ENCODE results near the gene DLG2. TPM values are rescaled to one million over a fixed set of nuclear protein-coding genes. Genes with fewer than 3 reads are reported as not detected.

Gene DLG2
- total RNA-seq, 1 experiment from 2014 or later = 17.5 TPM

- ATAC-seq (no peak), DNase-seq (ENCODE audit: low spot score) (no peak)
- TF ChIP-seq ZBTB21 (CRISPR knock-in tag; IDR thresholded peaks at IDR 0.05; ENCODE audit: borderline replicate concordance) (no peak), MAX (CRISPR knock-in tag; IDR thresholded peaks at IDR 0.05) (no peak), ZNF138 (CRISPR knock-in tag; conservative IDR thresholded peaks at IDR 0.05) (no peak), CDX4 (CRISPR knock-in tag; IDR thresholded peaks at IDR 0.05; ENCODE audit: borderline replicate concordance) (no peak), ESRRA (CRISPR knock-in tag; IDR thresholded peaks at IDR 0.05; ENCODE audit: borderline replicate concordance) (no peak), TEAD4 (CRISPR knock-in tag; IDR thresholded peaks at IDR 0.05) (no peak), RORB (CRISPR knock-in tag; IDR thresholded peaks at IDR 0.05) (no peak), KAT7 (CRISPR knock-in tag; IDR thresholded peaks at IDR 0.05; ENCODE audit: borderline replicate concordance) (no peak)
- peaks cover 20% of the 10 kb centered on the region for H3K4me1 Mint-ChIP-seq
- H3K27me3 Mint-ChIP-seq (ENCODE audit: low read depth) = no peaks in the 10 kb centered on the region
- POLR2A ChIA-PET = no interaction called here
- CTCF ChIA-PET = no interaction called here
- H3K4me3 Mint-ChIP-seq = no peak overlapping the region
- H3K9me3 Mint-ChIP-seq = no peaks in the 10 kb centered on the region
- H3K36me3 Mint-ChIP-seq = no peaks in the 10 kb centered on the region
- H3K27ac Mint-ChIP-seq = no peak overlapping the region
Measured at GRCh38 chr11:83642500-83642899, 1984.6 kb downstream of the DLG2 start.

- H3K27ac Mint-ChIP-seq = peak overlapping the region; percentile 51; the same call in 1 of the 2 replicates
- H3K4me3 Mint-ChIP-seq = no peak overlapping the region
- ChIA-PET POLR2A (no interaction called here), CTCF (no interaction called here)
- H3K9me3 Mint-ChIP-seq = no peaks in the 10 kb centered on the region
- DNase-seq (ENCODE audit: low spot score) = peak; percentile 13
- TF ChIP-seq NFYB (CRISPR knock-in tag; conservative IDR thresholded peaks at IDR 0.05; ENCODE audit: low read depth) (no peak), GRHL2 (CRISPR knock-in tag; IDR thresholded peaks at IDR 0.05; ENCODE audit: insufficient replicate concordance, severe bottlenecking) (no peak), JAZF1 (CRISPR knock-in tag; IDR thresholded peaks at IDR 0.05) (no peak), E2F1 (CRISPR knock-in tag; IDR thresholded peaks at IDR 0.05) (no peak)
- H3K27me3 Mint-ChIP-seq (ENCODE audit: low read depth) = no peaks in the 10 kb centered on the region
- peaks cover 20% of the 10 kb centered on the region for H3K4me1 Mint-ChIP-seq
- peak; percentile 65 for ATAC-seq
- H3K36me3 Mint-ChIP-seq = no peaks in the 10 kb centered on the region
Measured at GRCh38 chr11:83641511-83641910, 1985.6 kb downstream of the DLG2 start.

GRCh38 chr11:83639995-83640758, 1987.0 kb downstream of the DLG2 start:
- peaks cover 20% of the 10 kb centered on the region for H3K4me1 Mint-ChIP-seq
- H3K36me3 Mint-ChIP-seq = no peaks in the 10 kb centered on the region
- H3K27me3 Mint-ChIP-seq (ENCODE audit: low read depth) = no peaks in the 10 kb centered on the region
- TF ChIP-seq NR2C2 (CRISPR knock-in tag; IDR thresholded peaks at IDR 0.05) (no peak), GRHL2 (CRISPR knock-in tag; IDR thresholded peaks at IDR 0.05; ENCODE audit: insufficient replicate concordance, severe bottlenecking) (no peak), MXD4 (CRISPR knock-in tag; IDR thresholded peaks at IDR 0.05; ENCODE audit: borderline replicate concordance) (no peak), JAZF1 (CRISPR knock-in tag; IDR thresholded peaks at IDR 0.05) (no peak), ELF4 (CRISPR knock-in tag; IDR thresholded peaks at IDR 0.05; ENCODE audit: low read depth) (no peak), MYBL2 (CRISPR knock-in tag; IDR thresholded peaks at IDR 0.05) (no peak), AR (CRISPR knock-in tag; IDR thresholded peaks at IDR 0.05) (no peak), FOXP1 (CRISPR knock-in tag; IDR thresholded peaks at IDR 0.05; ENCODE audit: borderline replicate concordance) (no peak), ZBTB21 (CRISPR knock-in tag; IDR thresholded peaks at IDR 0.05; ENCODE audit: borderline replicate concordance) (no peak), ZNF219 (CRISPR knock-in tag; IDR thresholded peaks at IDR 0.05; ENCODE audit: borderline replicate concordance) (no peak), RELA (CRISPR knock-in tag; IDR thresholded peaks at IDR 0.05; ENCODE audit: borderline replicate concordance) (no peak), E2F5 (CRISPR knock-in tag; IDR thresholded peaks at IDR 0.05) (no peak), ZNF138 (CRISPR knock-in tag; conservative IDR thresholded peaks at IDR 0.05) (no peak), ZNF121 (CRISPR knock-in tag; IDR thresholded peaks at IDR 0.05) (no peak)
- H3K9me3 Mint-ChIP-seq = no peaks in the 10 kb centered on the region
- H3K4me3 Mint-ChIP-seq = no peak overlapping the region
- H3K27ac Mint-ChIP-seq = no peak overlapping the region
- CTCF ChIA-PET = no interaction called here
- ATAC-seq (no peak), DNase-seq (ENCODE audit: low spot score) (no peak)
- POLR2A ChIA-PET = no interaction called here

All from WTC11 (cell line).